Measurements from ENCODE around the gene RUFY4. TPM values are rescaled to one million over a fixed set of nuclear protein-coding genes. Genes with fewer than 3 reads are reported as not detected.

The RUFY4 gene
- total RNA-seq, 1 donor from 2014 or later, result not detected

- H3K9me3 Mint-ChIP-seq, result no peaks in the 10 kb centered on the region
Observed at GRCh38 chr2:218137514-218137913, 68.5 kb downstream of the RUFY4 start.

GRCh38 chr2:218138047-218138446, 69.0 kb downstream of the RUFY4 start:
- Mint-ChIP-seq H3K27me3 (peaks cover 39% of the 10 kb centered on the region), H3K36me3 (no peaks in the 10 kb centered on the region), H3K4me1 (ENCODE audit: unreplicated experiment) (no peaks in the 10 kb centered on the region), H3K4me3 (no peak overlapping the region), H3K9me3 (no peaks in the 10 kb centered on the region), H3K27ac (no peak overlapping the region)
- TF ChIP-seq CTCF (conservative IDR thresholded peaks at IDR 0.05), result no peak
- no peak for DNase-seq (ENCODE audit: extremely low spot score, unreplicated experiment)

More at GRCh38 chr2:218137514-218137913, 68.5 kb downstream of the RUFY4 start:
- no peak overlapping the region for H3K27ac Mint-ChIP-seq
- H3K27me3 Mint-ChIP-seq, result peaks cover 39% of the 10 kb centered on the region
- no peak for TF ChIP-seq CTCF (conservative IDR thresholded peaks at IDR 0.05)
- no peaks in the 10 kb centered on the region for H3K36me3 Mint-ChIP-seq
- DNase-seq (ENCODE audit: extremely low spot score, unreplicated experiment), result no peak
- H3K4me3 Mint-ChIP-seq, result no peak overlapping the region
- H3K4me1 Mint-ChIP-seq (ENCODE audit: unreplicated experiment), result no peaks in the 10 kb centered on the region

Other genes starting within 250 kb of the RUFY4 start
- 59.2 and 87.5 TPM in 2 replicates for gene TNS1, start 66.3 kb upstream of the RUFY4 start, total RNA-seq (ENCODE audit: low replicate concordance)
- gene CXCR2, start 56.8 kb downstream of the RUFY4 start, total RNA-seq (ENCODE audit: low replicate concordance), result not detected in 2 replicates
- gene CXCR1, start 97.7 kb downstream of the RUFY4 start, total RNA-seq (ENCODE audit: low replicate concordance), result not detected in 2 replicates
- gene ARPC2, start 147.9 kb downstream of the RUFY4 start, total RNA-seq (ENCODE audit: low replicate concordance), result 211 and 384 TPM in 2 replicates
- 2.1 and 5.7 TPM in 2 replicates for gene GPBAR1, start 191.8 kb downstream of the RUFY4 start, total RNA-seq (ENCODE audit: low replicate concordance)
- gene AAMP, start 200.9 kb downstream of the RUFY4 start, total RNA-seq (ENCODE audit: low replicate concordance), result 82.2 and 97.8 TPM in 2 replicates
- gene PNKD, start 201.3 kb downstream of the RUFY4 start, total RNA-seq (ENCODE audit: low replicate concordance), result 58.4 and 66.4 TPM in 2 replicates
- 94.5 and 303 TPM in 2 replicates for gene TMBIM1, start 223.2 kb downstream of the RUFY4 start, total RNA-seq (ENCODE audit: low replicate concordance)